Hepatic stellate cell (primary cell): Measurements from ENCODE around the gene ANKRD52.
"Not testable (repeated sequence)": the region's sequence is repeated elsewhere in the genome, so short reads cannot be mapped to it uniquely, and the experiment has no call there.

Experiments
- DNase-seq: peaks from one replicate; pipeline ENCODE4 v3.0.0; 2011; ENCODE audit warnings: low spot score

Gene ANKRD52

DNA sequence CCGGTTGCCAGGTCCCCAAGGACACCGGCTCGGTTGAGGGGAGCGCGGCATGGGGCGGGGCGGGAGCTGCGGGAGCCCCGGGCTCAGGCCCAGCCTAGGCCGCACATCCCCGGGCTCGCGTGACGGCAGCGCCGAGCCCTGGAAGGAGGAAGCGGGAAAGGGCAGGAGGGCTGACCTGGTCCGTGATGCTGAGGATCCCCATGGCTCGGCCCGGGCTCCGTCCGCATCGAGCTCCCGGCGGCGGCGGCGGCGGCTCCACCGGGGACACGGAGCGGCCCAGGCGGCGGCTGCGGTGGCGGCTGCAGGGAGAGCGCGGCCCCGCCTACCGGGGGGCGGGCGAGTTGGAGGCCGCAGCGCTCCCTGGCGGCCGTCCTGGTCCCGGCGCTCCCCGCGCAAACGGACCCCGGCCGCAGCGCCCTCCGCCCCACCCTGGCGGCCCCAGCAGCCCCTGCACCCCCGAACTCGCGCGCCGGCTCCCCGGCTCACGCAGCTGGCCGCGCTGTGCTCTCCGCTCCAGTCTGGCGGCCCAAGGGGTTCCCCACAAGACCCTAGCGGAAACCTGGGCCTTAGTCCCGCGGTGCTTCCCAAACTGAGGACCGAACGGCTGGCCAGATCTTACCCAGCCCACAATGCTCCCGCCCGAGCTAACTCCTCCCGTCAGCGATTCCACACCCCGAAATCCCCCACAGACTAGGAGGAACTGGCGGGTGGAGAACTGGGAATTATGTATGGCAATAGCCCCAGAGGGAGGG is at the start of gene ANKRD52:
Gene ANKRD52 (minus strand): TSS at position 317 of the 752 bp plus-strand sequence. CDS start 115 bp downstream, at position 202.
- DNase-seq = peak; percentile 92

- DNase-seq = no peak
Observed at GRCh38 chr12:56307221-56307965, 49.2 kb upstream of the ANKRD52 start.

DNA sequence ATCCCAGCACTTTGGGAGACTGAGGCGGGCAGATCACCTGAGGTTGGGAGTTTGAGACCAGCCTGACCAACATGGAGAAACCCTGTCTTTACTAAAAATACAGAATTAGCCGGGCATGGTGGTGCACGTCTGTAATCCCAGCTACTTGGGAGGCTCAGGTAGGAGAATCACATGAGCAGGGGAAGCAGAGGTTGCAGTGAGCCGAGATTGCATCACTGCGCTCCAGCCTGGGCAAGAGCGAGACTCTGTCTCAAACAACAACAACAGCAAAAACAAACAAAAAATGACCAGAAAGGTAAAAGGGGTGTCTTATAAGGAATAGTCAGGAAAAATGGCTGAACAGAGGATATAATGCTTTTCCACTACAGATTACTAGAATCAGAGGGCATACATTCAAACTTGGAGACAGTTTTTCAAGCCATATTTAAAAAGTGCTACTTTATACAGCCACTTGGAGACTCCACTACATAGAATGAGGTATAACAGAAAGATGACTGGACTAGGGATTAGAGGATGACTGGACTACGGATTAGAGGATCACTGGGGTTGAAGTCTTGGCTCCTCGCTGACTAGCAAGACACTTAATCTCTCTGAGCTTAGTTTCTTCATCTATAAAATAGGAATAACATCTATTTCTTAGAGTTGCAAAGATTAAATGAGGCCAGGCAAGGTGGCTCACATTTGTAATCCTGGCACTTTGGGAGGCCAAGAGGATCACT is 46.8 kb upstream of the ANKRD52 start:
- no peak for DNase-seq

DNA sequence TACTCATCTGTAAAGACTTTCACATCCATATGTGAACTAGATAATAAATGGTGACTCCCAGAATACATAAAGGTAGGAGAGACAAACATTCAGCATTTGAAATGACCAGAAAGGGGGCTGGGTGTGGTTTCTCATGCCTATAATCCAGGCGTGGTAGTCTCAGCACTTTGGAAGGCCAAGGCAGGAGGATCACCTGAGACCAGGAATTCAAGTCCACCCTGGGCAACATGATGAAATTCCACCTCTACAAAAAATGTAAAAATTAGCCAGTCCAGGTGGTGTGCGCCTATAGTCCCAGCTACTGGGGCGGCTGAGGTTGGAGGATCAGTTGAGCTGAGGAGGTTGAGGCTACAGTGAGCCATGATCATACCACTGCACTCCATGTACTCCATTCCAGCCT is 46.1 kb upstream of the ANKRD52 start:
- DNase-seq = no peak

DNA sequence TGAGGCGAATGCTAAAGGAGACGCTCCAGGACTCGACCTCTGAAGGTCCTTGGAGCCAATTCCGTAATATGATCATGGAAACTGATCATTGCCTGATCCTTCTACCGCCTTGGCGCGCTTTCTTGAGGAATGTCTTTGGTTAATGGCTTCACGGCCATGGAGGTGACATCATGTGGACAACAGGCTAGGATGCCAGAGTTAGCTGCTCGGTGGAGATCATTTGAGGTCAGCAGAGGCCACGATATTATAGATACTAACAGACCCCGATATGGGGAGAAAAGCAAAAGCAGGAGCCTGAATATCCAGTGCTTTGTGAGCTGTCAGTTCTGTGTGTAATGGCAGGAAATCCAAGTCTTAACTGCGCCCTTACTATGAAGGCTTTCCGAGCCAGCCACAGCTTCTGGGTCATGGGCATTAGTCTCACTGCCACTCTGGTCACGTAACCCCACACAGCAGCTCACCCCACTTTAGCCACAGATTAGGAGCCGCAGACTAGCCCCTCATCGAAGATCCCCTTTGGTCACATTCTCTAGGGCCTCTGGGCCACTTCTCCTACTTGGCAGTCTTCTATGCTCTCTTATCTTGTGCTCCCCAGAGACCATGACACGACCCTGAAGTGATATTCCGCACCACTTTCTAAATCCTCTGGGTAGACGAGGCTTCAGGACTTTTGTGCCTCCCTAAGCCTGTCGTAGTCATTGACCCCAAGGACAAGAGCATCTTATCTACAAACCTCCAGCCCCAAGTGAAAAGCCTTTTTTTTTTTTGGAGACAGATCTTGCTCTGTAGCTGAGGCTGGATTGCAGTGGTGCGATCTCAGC is 42.7 kb upstream of the ANKRD52 start:
- peak; percentile 23 for DNase-seq

DNA sequence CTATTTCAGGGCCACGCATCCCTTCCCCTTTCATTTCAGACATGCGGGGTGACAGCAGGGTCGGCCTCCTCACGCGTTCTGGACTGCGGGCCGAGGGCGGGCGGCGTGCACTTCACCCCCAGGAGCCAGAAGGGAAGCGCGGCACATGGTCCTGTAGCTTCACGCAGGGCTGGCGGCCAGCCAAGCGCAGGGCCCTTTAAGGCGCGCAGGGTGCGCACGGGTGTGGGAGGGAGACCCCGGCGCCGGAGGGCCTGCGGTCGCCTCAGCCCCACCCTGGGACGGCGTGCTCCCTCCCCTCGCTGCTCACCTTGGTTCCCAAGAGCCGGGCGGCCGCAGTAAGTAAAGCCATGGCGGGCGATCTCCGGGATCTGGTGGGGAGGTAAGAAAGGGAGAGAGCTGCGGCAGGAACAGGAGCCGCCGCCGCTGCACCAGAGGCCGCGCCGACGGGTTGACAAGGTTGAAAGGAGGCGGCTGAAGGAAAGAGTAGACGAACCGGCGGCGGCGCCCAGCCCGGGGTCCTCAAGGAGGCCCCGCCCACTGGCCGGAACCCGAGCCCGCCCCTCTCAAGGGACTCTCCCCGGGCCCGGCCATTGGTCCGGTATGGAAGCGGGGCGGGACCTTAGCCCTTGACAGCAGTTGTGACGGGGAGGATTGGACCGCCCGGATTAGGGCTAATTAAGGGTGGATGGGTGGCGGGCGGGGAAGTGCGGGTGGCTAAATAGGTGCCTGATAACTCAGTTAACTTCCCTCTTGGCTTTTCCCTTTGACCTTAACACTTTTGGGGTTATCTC is 41.9 kb upstream of the ANKRD52 start, which contains the start of gene CS:
Gene CS (minus strand): TSS at position 478 of the 791 bp plus-strand sequence. CDS start 129 bp downstream, at position 349.
- DNase-seq = peak; percentile 97

- DNase-seq = peak; percentile 10
Observed at GRCh38 chr12:56299308-56299852, 41.2 kb upstream of the ANKRD52 start.

- no peak for DNase-seq
Observed at GRCh38 chr12:56298828-56299227, 40.6 kb upstream of the ANKRD52 start.

DNA sequence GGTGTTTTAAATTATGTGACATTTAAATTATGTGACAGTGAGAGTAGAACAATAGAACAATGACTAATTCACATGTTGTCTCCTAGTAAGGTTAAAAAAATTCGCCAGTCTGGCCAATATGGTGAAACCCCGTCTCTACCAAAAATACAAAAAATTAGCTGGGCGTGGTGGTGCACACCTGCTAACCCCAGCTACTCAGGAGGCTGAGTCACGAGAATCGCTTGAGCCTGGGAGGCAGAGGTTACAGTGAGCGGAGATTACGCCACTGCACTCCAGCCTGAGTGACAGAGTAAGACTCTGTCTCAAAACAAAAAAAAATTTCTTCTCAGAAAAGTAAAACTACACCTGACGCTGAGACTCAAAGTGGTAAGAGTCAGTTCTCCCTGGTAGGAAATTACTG is 39.2 kb upstream of the ANKRD52 start:
- no peak for DNase-seq

DNA sequence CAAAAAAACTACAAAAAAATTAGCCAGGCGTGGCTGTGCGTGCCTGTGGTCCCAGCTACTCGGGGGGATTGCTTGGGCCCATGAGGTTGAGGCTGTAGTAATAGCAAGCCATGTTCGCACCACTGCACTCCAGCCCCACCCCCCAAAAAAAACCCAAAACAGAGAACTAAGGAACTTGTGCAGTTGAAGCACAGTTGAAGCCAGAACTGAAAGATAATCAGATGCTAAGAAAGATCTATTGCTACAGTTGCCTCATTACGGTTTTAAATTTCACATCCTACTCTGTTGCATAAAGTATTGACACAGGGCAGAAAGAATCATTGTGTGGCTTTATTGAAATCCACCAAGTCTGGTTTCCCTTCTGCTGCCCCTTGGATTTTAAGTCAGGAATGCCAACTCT is 38.1 kb upstream of the ANKRD52 start:
- DNase-seq = no peak

GRCh38 chr12:56293795-56294194 is 35.6 kb upstream of the ANKRD52 start:
- DNase-seq = no peak

GRCh38 chr12:56288705-56289387 is 30.7 kb upstream of the ANKRD52 start:
- no peak for DNase-seq

GRCh38 chr12:56286044-56286830 is 28.1 kb upstream of the ANKRD52 start:
- DNase-seq = no peak

DNA sequence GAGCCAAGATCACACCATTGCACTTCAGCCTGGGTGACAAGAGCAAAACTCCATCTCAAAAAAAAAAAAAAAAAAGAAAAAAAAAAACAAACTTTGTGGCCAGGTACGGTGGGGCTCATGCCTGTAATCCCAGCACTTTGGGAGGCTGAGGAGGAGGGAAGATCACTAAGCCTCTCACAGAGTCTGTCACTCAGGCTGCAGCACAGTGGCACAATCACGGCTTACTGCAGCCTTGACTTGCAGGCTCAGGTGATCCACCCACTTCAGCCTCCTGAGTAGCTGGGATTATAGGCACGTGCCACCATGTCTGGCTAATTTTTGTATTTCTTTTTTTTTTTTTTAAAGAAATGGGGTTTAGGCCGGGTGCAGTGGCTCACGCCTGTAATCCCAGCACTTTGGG is 26.1 kb upstream of the ANKRD52 start:
- not testable (repeated sequence) for DNase-seq

DNA sequence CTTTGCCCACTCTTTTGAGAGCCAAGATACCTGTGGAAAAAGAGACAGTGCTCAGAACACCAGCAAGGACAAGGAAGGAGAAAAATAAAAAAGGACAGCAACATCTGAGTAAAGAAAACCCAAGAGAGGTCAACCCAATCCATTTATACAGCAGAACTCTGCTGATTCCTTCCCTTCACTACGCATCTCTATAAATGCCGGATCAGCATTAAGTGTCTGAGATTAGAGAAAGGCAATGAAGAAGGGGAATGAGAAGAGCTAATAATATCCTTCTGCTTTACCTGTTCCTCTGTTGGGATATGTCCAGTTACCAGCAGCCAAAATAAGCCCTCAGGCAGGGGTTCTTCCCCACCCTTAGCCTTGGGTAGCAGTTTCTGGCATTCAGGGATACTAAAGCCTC is 24.4 kb upstream of the ANKRD52 start:
- no peak for DNase-seq

GRCh38 chr12:56282030-56282429 is 23.8 kb upstream of the ANKRD52 start:
- no peak for DNase-seq

DNA sequence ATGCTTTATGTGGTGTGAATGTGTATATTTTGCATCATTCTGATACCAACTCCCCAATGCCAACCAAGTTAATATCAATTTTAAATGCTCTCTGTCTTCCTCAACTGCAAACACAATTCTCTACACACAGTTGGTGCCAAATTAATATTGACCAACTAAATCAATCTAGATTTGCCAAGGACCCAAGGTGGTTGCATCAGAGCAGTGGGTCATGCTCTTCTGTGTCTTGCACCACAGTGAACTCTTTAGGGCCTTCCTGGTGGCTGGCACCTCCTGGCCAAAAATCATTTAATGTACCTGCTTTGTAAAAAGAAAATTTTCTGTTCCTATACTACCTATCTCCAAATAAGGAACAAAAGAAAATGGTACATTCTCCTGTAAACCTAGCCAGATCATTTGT is 22.7 kb upstream of the ANKRD52 start:
- DNase-seq = no peak

DNA sequence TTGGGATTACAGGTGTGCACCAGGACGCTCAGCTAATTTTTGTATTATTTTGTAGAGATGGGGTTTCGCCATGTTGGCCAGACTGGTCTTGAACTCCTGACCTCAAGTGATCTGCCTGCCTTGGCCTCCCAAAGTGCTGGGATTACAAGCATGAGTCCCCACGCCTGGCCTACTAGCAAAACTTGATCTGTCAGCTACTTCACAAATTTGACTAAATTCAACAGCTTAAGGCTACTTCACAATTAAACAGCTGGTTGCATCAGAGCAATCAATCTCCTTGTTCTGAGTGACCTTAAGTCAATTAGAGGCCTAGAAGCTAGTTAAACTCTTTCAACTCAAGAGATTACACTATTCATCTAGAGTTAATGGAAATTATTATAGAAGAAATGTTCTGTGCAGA is 20.7 kb upstream of the ANKRD52 start:
- DNase-seq = no peak

- no peak for DNase-seq
Observed at GRCh38 chr12:56274299-56274698, 16.1 kb upstream of the ANKRD52 start.
